A549 treated with DMSO at 1 μM for 4 hours (cell line): Measurements from ENCODE around the gene SLC1A7. TPM values are rescaled to one million over a fixed set of nuclear protein-coding genes. Genes with fewer than 3 reads are reported as not detected.

Experiments
- total RNA-seq: library from RNA; stranded (reverse); fragments of 200-300 nt; extraction: Qiagen RNA extraction; gene quantifications from 5 replicates; pipeline ENCODE4 v1.2.3, GENCODE V29; 2022; ENCODE audit warnings: low read depth

SLC1A7 gene
- 0.04 TPM in 1 of 5 replicates, not detected in the others for total RNA-seq

DNA sequence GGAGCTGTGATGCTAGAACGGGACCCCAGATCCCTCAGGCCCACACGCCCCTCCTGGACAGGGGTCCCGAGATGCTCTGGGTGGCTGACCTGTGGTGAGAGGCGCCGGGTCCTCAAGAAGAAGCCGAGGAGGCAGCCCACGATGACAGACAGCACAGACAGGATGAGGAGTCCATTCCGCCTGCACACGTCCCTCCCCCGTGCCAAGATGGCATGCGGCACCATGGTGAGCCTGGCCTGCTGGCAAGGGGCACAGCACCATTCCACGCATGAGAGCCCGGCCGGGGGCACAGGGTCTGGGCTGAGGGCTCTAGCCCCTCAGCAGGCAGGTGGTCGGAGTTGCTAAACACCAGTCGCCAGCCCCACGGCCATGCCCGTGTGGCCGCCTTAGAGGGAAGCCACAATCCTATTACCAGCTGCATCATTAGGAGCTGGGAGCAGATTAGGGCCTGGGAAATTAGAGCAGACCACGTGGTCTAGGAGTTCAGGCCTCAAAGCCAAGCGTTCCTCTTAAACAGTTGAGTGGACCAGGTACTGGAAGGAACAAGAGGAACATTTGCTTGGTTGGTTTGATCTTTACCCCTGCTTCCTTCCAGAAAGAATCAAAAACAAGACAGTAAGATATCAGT lies at the start of gene SLC1A7:
TSS of gene SLC1A7 (minus strand) at position 413 of the 628 bp plus-strand sequence. CDS start at position 224, 189 bp downstream.

DNA sequence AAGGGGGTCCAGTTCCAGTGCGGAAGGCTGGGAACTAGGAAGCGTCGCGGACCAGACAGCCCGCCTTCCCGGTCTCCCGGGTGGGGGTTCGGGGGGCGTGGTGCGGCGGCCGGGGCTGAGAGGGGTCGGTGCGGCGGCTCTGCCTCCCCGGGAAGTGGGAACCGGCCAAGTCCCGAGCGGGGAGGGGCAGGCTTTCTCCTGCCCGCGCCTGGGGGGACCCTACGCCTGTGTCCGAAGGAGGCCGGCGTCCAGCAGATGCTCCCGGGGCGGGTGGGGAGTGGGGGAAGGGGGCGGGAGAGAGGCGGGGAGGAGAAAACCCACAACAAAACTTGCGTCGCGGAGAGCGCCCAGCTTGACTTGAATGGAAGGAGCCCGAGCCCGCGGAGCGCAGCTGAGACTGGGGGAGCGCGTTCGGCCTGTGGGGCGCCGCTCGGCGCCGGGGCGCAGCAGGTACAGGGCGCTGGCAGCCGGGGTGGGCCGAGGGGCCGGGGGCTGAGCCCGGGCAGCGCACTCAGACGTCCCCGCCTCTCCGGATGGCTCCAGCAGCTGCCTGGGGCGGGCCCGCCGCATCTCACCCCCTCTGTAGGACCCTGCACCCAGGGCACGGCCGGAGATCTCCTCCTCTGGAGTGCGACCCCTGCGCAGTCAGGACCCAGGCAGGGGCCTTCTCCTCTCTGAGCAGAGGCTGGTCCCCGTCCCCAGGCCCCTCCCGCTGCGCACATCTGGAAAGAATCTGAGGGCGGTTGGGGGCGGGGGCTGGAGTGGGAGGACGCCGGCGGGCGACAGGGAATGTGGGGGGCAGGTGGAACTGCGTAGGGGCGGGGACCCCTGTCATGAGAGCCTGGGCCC lies 80.4 kb downstream of the SLC1A7 start, which contains the start of gene PODN:
TSS of gene PODN (plus strand) at position 355 of the 849 bp plus-strand sequence. CDS start 7,643 bp downstream, outside the sequence.

Other genes starting within 250 kb of the SLC1A7 start
- gene ECHDC2, start 220.9 kb downstream of the SLC1A7 start, total RNA-seq, result 7.3 to 13.0 TPM (median 10.7 TPM) in 5 replicates
- gene SCP2, start 215.4 kb downstream of the SLC1A7 start, total RNA-seq, result 47.0 to 69.6 TPM (median 52.0 TPM) in 5 replicates
- 0.09 TPM in 1 of 5 replicates, not detected in the others for gene PODN, start 80.4 kb downstream of the SLC1A7 start, total RNA-seq
- gene CPT2, start 54.2 kb upstream of the SLC1A7 start, total RNA-seq, result 8.2 to 10.2 TPM (median 8.8 TPM) in 5 replicates
- 29.3 to 32.1 TPM (median 30.5 TPM) in 5 replicates for gene CZIB, start 78.0 kb upstream of the SLC1A7 start, total RNA-seq
- 62.9 to 90.0 TPM (median 67.4 TPM) in 5 replicates for gene MAGOH, start 95.9 kb upstream of the SLC1A7 start, total RNA-seq
- gene LRP8, start 185.4 kb upstream of the SLC1A7 start, total RNA-seq, result 43.8 to 54.8 TPM (median 52.5 TPM) in 5 replicates